IMR-90 (cell line): ENCODE results near the gene FAM163B. TPM values are rescaled to one million over a fixed set of nuclear protein-coding genes. Genes with fewer than 3 reads are reported as not detected.
A peak's percentile ranks its signal among the peaks of the same experiment; 100 is the strongest.

Source experiments
- ATAC-seq: fragments of 200-7000 bp; cut with Tn5 transposase; 2 replicates; pipeline ENCODE4 v1.9.1; 2020; ENCODE audit warnings: low read depth, mild to moderate bottlenecking, moderate library complexity
- BruUV-seq: library from RNA; stranded (reverse); fragments of 400-500 nt; replicated peaks from 2 replicates; lab custom pipeline; 2021; lab: Mats Ljungman, UMichigan
- CTCF ChIA-PET: fragments of 300-600 bp; formaldehyde crosslinking; extraction: SDS; loops from one replicate; lab custom pipeline; 2021; ENCODE audit warnings: antibody characterized with exemption; lab: Yijun Ruan, JAX
- POLR2A ChIA-PET: fragments of 300-600 bp; sonication (Branson Sonifier 250); formaldehyde crosslinking; loops from one replicate; lab custom pipeline; 2022; ENCODE audit warnings: antibody characterized with exemption; ENCODE audit not compliant: unreplicated experiment; lab: Charles Lee
- DNase-seq: peaks from one replicate; pipeline ENCODE4 v3.0.0; 2013
- H2AFZ ChIP-seq: replicated peaks from 2 replicates; pipeline ENCODE3; 2013; ENCODE audit warnings: low read length, mild to moderate bottlenecking; ENCODE audit not compliant: poor library complexity
- H2AK5ac ChIP-seq: 2 replicates; pipeline ENCODE4 v1.6.1; 2013; ENCODE audit warnings: low read depth, low read length, inconsistent platforms
- H2AK9ac ChIP-seq: replicated peaks from 2 replicates; pipeline ENCODE3; 2013; ENCODE audit warnings: mild to moderate bottlenecking, low read depth, low read length, moderate library complexity; ENCODE audit not compliant: poor library complexity
- H2BK120ac ChIP-seq: 2 replicates; pipeline ENCODE4 v1.6.1; 2013; ENCODE audit warnings: low read depth, low read length, inconsistent platforms
- H2BK15ac ChIP-seq: 3 replicates; pipeline ENCODE4 v1.6.1; 2013; ENCODE audit warnings: low read depth, low read length, inconsistent platforms
- H2BK20ac ChIP-seq: 2 replicates; pipeline ENCODE4 v1.6.1; 2013; ENCODE audit warnings: low read depth, mild to moderate bottlenecking, inconsistent platforms, low read length, moderate library complexity
- H2BK5ac ChIP-seq: 2 replicates; pipeline ENCODE4 v1.6.1; 2013; ENCODE audit warnings: mild to moderate bottlenecking, low read depth, low read length, inconsistent platforms; ENCODE audit not compliant: poor library complexity, severe bottlenecking
- H3K14ac ChIP-seq: replicated peaks from 2 replicates; pipeline ENCODE4 v1.6.1; 2013; ENCODE audit warnings: low read depth, low read length, inconsistent platforms
- H3K18ac ChIP-seq: 2 replicates; pipeline ENCODE4 v1.6.1; 2013; ENCODE audit warnings: low read depth, low read length, control low read depth
- H3K23ac ChIP-seq: 2 replicates; pipeline ENCODE4 v1.6.1; 2013; ENCODE audit warnings: low read depth, low read length, inconsistent platforms
- H3K27ac ChIP-seq: 2 replicates; pipeline ENCODE4 v1.5.1; 2013; ENCODE audit warnings: mild to moderate bottlenecking, control low read depth, low read length; ENCODE audit not compliant: insufficient read depth
- H3K27me3 ChIP-seq: 2 replicates; pipeline ENCODE4 v1.6.1; 2013; ENCODE audit warnings: low read length; ENCODE audit not compliant: control insufficient read depth, insufficient read depth
- H3K36me3 ChIP-seq: 2 replicates; pipeline ENCODE4 v1.6.1; 2013; ENCODE audit warnings: low read length, mixed read lengths; ENCODE audit not compliant: control insufficient read depth, insufficient read depth
- H3K4ac ChIP-seq: 2 replicates; pipeline ENCODE4 v1.6.1; 2013; ENCODE audit warnings: low read depth, low read length, inconsistent platforms
- H3K4me1 ChIP-seq: 2 replicates; pipeline ENCODE4 v1.6.1; 2013; ENCODE audit warnings: low read length, mixed read lengths; ENCODE audit not compliant: control insufficient read depth, insufficient read depth
- H3K4me2 ChIP-seq: 2 replicates; pipeline ENCODE4 v1.6.1; 2013; ENCODE audit warnings: low read depth, mild to moderate bottlenecking, control low read depth, low read length, moderate library complexity
- H3K4me3 ChIP-seq: 2 replicates; pipeline ENCODE4 v1.5.1; 2013; ENCODE audit warnings: low read depth, mild to moderate bottlenecking, control low read depth, low read length, moderate library complexity; ENCODE audit not compliant: insufficient read depth
- H3K56ac ChIP-seq: 2 replicates; pipeline ENCODE4 v1.6.1; 2013; ENCODE audit warnings: low read length, inconsistent platforms; ENCODE audit not compliant: insufficient read depth; ENCODE audit errors: extremely low read depth
- H3K79me1 ChIP-seq, 2 experiments: 2 replicates each; pipeline ENCODE4 v1.6.1; 2013; ENCODE audit warnings: low read length in 2 of 2, inconsistent platforms in 1 of 2, low read depth in 1 of 2
- H3K9ac ChIP-seq: 2 replicates; pipeline ENCODE4 v1.6.1; 2013; ENCODE audit warnings: low read depth, low read length, control low read depth
- H3K9me1 ChIP-seq: 2 replicates; pipeline ENCODE4 v1.6.1; 2013; ENCODE audit warnings: low read length, inconsistent platforms; ENCODE audit not compliant: insufficient read depth
- H3K9me3 ChIP-seq: 2 replicates; pipeline ENCODE4 v1.6.1; 2013; ENCODE audit warnings: low read length; ENCODE audit not compliant: control insufficient read depth, insufficient read depth
- H4K20me1 ChIP-seq: 2 replicates; pipeline ENCODE4 v1.6.1; 2013; ENCODE audit warnings: low read length, inconsistent platforms; ENCODE audit not compliant: insufficient read depth
- H4K5ac ChIP-seq: 2 replicates; pipeline ENCODE4 v1.6.1; 2013; ENCODE audit warnings: mild to moderate bottlenecking, low read depth, low read length, control low read depth
- H4K8ac ChIP-seq, 2 experiments: 2 replicates each; pipeline ENCODE4 v1.6.1; 2013; ENCODE audit warnings: low read depth in 2 of 2, low read length in 2 of 2, control low read depth in 1 of 2, inconsistent platforms in 1 of 2
- H4K91ac ChIP-seq: 2 replicates; pipeline ENCODE4 v1.6.1; 2013; ENCODE audit warnings: low read depth, low read length, inconsistent platforms; ENCODE audit not compliant: insufficient read depth
- BHLHE40 ChIP-seq: fragments of 150-350 bp; IDR thresholded peaks from 2 replicates; pipeline ENCODE4 v1.6.1; 2016; ENCODE audit warnings: mild to moderate bottlenecking, low read depth, low read length
- CHD1 ChIP-seq: IDR thresholded peaks from 2 replicates; pipeline ENCODE4 v1.6.1; 2012; ENCODE audit warnings: low read depth, low read length, improper control_type of control experiment
- FOS ChIP-seq: fragments of 150-350 bp; IDR thresholded peaks from 2 replicates; pipeline ENCODE4 v1.6.1; 2016; ENCODE audit warnings: low read depth, low read length
- MAFK ChIP-seq: IDR thresholded peaks from 2 replicates; pipeline ENCODE4 v1.6.1; 2012; ENCODE audit warnings: low read depth, low read length, improper control_type of control experiment
- MAZ ChIP-seq: IDR thresholded peaks from 2 replicates; pipeline ENCODE4 v1.6.1; 2012; ENCODE audit warnings: low read depth, mild to moderate bottlenecking, low read length, improper control_type of control experiment, moderate library complexity, borderline replicate concordance
- MXI1 ChIP-seq: IDR thresholded peaks from 2 replicates; pipeline ENCODE4 v1.6.1; 2012; ENCODE audit warnings: low read depth, mild to moderate bottlenecking, low read length, moderate library complexity, borderline replicate concordance
- NFE2L2 ChIP-seq: fragments of 150-350 bp; IDR thresholded peaks from 2 replicates; pipeline ENCODE4 v1.6.1; 2016; ENCODE audit warnings: low read depth, mild to moderate bottlenecking, low read length
- POLR2A ChIP-seq: IDR thresholded peaks from 2 replicates; pipeline ENCODE4 v1.6.1; 2012; ENCODE audit warnings: mild to moderate bottlenecking, low read depth, low read length
- RAD21 ChIP-seq: IDR thresholded peaks from 2 replicates; pipeline ENCODE4 v1.6.1; 2012; ENCODE audit warnings: low read length, improper control_type of control experiment
- RCOR1 ChIP-seq: IDR thresholded peaks from 2 replicates; pipeline ENCODE4 v1.6.1; 2012; ENCODE audit warnings: mild to moderate bottlenecking, low read length, improper control_type of control experiment; ENCODE audit not compliant: insufficient replicate concordance
- RFX5 ChIP-seq: IDR thresholded peaks from 2 replicates; pipeline ENCODE4 v1.8.0; 2012; ENCODE audit warnings: low read depth, mild to moderate bottlenecking, low read length, moderate library complexity
- SMC3 ChIP-seq: fragments of 150-350 bp; IDR thresholded peaks from 2 replicates; pipeline ENCODE4 v1.6.1; 2016; ENCODE audit warnings: low read depth, mild to moderate bottlenecking, antibody characterized with exemption, low read length, moderate library complexity
- WGBS, 2 experiments: methylation state at CpG; one replicate each; pipeline versions ENCODE4 v1.1.5 to v1.1.7; 2013; ENCODE audit warnings: missing lambda C conversion rate in 2 of 2; ENCODE audit not compliant: insufficient read length in 1 of 2; ENCODE audit errors: extremely low coverage in 2 of 2; 5-methylcytosine and 5-hydroxymethylcytosine counted together
- dilution Hi-C: fragments of 300-500 bp; cut with HindIII; formaldehyde crosslinking; loops from one replicate; pipeline ENCODE4 v1.14.3; 2018; ENCODE audit warnings: low sequenced_read_pairs; ENCODE audit not compliant: unreplicated experiment
- in situ Hi-C: fragments of 300-500 bp; cut with MboI; formaldehyde crosslinking; loops from 3 replicates; pipeline ENCODE4 v1.14.3; 2019; ENCODE audit warnings: low sequenced_read_pairs, inconsistent platforms, mixed read lengths
- intact Hi-C: fragments of 100-400 bp; cut with micrococcal nuclease; formaldehyde crosslinking; loops from 2 replicates; pipeline ENCODE4 v1.10.0; 2022
- polyA plus RNA-seq, 3 experiments: library from polyadenylated mRNA; depleted of rRNA; stranded (reverse); fragments of >200 nt; gene quantifications; 2 replicates each; pipeline ENCODE4 v1.2.3, GENCODE V29; 2012; ENCODE audit warnings: low replicate concordance in 1 of 3
- total RNA-seq: library from RNA; depleted of rRNA; stranded (reverse); fragments of >200 nt; gene quantifications from 2 replicates; pipeline ENCODE4 v1.2.3, GENCODE V29; 2012
- TF ChIP-seq, protein P1 (sequence below): fragments of 150-350 bp; IDR thresholded peaks from 2 replicates; pipeline ENCODE4 v1.6.1; 2016; ENCODE audit warnings: low read depth, mild to moderate bottlenecking, low read length, moderate library complexity, borderline replicate concordance
- TF ChIP-seq, protein P2 (sequence below): fragments of 150-350 bp; IDR thresholded peaks from 2 replicates; pipeline ENCODE4 v1.6.1; 2017; ENCODE audit warnings: mild to moderate bottlenecking, antibody characterized with exemption, low read length, low read depth
- TF ChIP-seq, protein P3 (sequence below): conservative IDR thresholded peaks from 2 replicates; pipeline ENCODE4 v1.5.1; 2012; ENCODE audit warnings: mild to moderate bottlenecking, low read depth, low read length, improper control_type of control experiment

The FAM163B gene
- total and polyA plus RNA-seq, 2 of the 4 experiments (the other 2 are of a cell fraction) = not detected

DNA sequence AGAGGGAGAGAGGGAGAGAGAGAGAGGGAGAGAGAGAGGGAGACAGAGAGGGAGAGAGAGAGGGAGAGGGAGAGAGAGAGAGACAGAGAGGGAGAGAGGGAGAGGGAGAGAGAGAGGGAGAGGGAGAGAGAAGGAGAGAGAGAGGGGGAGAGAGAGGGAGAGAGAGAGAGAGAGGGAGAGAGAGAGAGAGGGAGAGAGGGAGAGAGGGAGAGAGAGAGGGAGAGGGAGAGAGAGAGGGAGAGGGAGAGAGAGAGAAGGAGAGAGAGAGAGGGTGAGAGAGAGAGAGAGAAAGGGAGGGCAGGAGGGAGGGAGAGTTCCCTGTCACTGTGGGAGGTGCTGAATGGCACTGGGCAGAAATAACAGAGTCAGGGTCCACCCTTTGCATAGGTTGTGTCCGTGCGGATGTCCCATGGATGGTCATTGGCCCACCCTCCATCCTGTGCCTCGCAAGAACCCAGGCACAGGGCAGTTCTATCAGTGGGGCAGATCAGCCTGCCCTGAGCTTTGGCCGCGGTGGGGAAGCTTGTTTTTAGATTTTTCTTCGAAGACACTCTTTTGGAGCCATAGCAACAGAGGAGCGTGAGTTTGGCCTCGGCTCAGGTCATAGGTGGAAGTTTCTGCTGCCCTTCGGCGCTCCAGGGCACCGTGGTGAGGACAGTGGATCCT is 44.6 kb downstream of the FAM163B start:
- H3K9me1 ChIP-seq = no peaks in the 10 kb centered on the region
- no peak overlapping the region for H3K9ac ChIP-seq
- ATAC-seq = no peak
- no peak overlapping the region for H3K23ac ChIP-seq
- no peaks in the 10 kb centered on the region for H3K36me3 ChIP-seq
- no peak overlapping the region for H2AK5ac ChIP-seq
- H4K5ac ChIP-seq = no peak overlapping the region
- CTCF ChIA-PET = no interaction called here
- H2BK5ac ChIP-seq = no peak overlapping the region
- no peak overlapping the region for H2BK15ac ChIP-seq
- POLR2A ChIA-PET = no interaction called here
- H3K14ac ChIP-seq = no peak overlapping the region
- no peaks in the 10 kb centered on the region for H4K20me1 ChIP-seq
- no peak for DNase-seq
- H3K4ac ChIP-seq = no peak overlapping the region
- H3K27ac ChIP-seq = no peak overlapping the region
- H4K91ac ChIP-seq = no peak overlapping the region
- peaks cover 6% of the 10 kb centered on the region; the same call in 1 of the 2 replicates for H3K4me1 ChIP-seq
- no peak overlapping the region for H2BK120ac ChIP-seq
- no peak overlapping the region for H2AK9ac ChIP-seq
- TF ChIP-seq, protein P1, sequence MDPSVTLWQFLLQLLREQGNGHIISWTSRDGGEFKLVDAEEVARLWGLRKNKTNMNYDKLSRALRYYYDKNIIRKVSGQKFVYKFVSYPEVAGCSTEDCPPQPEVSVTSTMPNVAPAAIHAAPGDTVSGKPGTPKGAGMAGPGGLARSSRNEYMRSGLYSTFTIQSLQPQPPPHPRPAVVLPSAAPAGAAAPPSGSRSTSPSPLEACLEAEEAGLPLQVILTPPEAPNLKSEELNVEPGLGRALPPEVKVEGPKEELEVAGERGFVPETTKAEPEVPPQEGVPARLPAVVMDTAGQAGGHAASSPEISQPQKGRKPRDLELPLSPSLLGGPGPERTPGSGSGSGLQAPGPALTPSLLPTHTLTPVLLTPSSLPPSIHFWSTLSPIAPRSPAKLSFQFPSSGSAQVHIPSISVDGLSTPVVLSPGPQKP = no peak
- TF ChIP-seq MXI1 (no peak), RCOR1 (no peak), SMC3 (no peak), NFE2L2 (no peak), CHD1 (no peak), BHLHE40 (no peak), RAD21 (no peak), FOS (no peak), MAZ (no peak), MAFK (no peak), POLR2A (no peak), RFX5 (no peak)
- TF ChIP-seq, protein P2, sequence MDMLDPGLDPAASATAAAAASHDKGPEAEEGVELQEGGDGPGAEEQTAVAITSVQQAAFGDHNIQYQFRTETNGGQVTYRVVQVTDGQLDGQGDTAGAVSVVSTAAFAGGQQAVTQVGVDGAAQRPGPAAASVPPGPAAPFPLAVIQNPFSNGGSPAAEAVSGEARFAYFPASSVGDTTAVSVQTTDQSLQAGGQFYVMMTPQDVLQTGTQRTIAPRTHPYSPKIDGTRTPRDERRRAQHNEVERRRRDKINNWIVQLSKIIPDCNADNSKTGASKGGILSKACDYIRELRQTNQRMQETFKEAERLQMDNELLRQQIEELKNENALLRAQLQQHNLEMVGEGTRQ = no peak
- TF ChIP-seq, protein P3, sequence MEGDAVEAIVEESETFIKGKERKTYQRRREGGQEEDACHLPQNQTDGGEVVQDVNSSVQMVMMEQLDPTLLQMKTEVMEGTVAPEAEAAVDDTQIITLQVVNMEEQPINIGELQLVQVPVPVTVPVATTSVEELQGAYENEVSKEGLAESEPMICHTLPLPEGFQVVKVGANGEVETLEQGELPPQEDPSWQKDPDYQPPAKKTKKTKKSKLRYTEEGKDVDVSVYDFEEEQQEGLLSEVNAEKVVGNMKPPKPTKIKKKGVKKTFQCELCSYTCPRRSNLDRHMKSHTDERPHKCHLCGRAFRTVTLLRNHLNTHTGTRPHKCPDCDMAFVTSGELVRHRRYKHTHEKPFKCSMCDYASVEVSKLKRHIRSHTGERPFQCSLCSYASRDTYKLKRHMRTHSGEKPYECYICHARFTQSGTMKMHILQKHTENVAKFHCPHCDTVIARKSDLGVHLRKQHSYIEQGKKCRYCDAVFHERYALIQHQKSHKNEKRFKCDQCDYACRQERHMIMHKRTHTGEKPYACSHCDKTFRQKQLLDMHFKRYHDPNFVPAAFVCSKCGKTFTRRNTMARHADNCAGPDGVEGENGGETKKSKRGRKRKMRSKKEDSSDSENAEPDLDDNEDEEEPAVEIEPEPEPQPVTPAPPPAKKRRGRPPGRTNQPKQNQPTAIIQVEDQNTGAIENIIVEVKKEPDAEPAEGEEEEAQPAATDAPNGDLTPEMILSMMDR = no peak
- no peak overlapping the region for H3K4me3 ChIP-seq
- H3K18ac ChIP-seq = no peak overlapping the region
- intact Hi-C loops = no loop called here
- no peaks in the 10 kb centered on the region for H3K9me3 ChIP-seq
- WGBS, 2 experiments = 82% methylated on average over 8 of the region's 11 CpGs; no CpG with 5 or more reads in 1 of the 2 experiments
- H3K79me1 ChIP-seq = no peaks in the 10 kb centered on the region
- no peak overlapping the region for H3K4me2 ChIP-seq
- no peak overlapping the region for H4K8ac ChIP-seq
- no peak overlapping the region for H2BK20ac ChIP-seq
- in situ Hi-C loops = no loop called here
- dilution Hi-C loops = no loop called here
- H3K56ac ChIP-seq = no peak overlapping the region
- H2AFZ ChIP-seq = peak overlapping the region; percentile 32
- H3K27me3 ChIP-seq = peaks cover 18% of the 10 kb centered on the region
- BruUV-seq = no TSS peak
